SK-N-SH (cell line): ENCODE results near the gene TTC28. TPM values are rescaled to one million over a fixed set of nuclear protein-coding genes. Genes with fewer than 3 reads are reported as not detected.

Source experiments
- CTCF ChIA-PET: fragments of 300-600, 350-600 bp; formaldehyde crosslinking; extraction: SDS; loops from one replicate; lab custom pipeline; 2021; lab: Yijun Ruan, JAX
- POLR2A ChIA-PET: fragments of 350-600 bp; sonication (Branson Sonifier 250); formaldehyde crosslinking; extraction: SDS; loops from one replicate; lab custom pipeline; 2020; ENCODE audit warnings: antibody characterized with exemption, inconsistent platforms; lab: Yijun Ruan, JAX
- DNase-seq: peaks from one replicate; pipeline ENCODE4 v3.0.0; 2012
- H2AFZ ChIP-seq: fragments of 200-600 bp; sonication (generic); 2 replicates; pipeline ENCODE4 v1.8.1; 2016; ENCODE audit warnings: antibody characterized with exemption, mild to moderate bottlenecking, low read depth
- H3F3A ChIP-seq: fragments of 200-600 bp; sonication (generic); replicated peaks from 2 replicates; pipeline ENCODE3; 2016; ENCODE audit warnings: antibody characterized with exemption, mild to moderate bottlenecking; ENCODE audit not compliant: insufficient read depth
- H3K27ac ChIP-seq, 2 experiments: fragments of 200-500 bp in 1 of 2; fragments of 200-600 bp in 1 of 2; sonication (Bioruptor generic) in 1 of 2; sonication (generic), shearing (Covaris generic) in 1 of 2; 2 replicates each; pipeline versions ENCODE4 v1.5.1 to v1.6.1; 2014 to 2016; ENCODE audit warnings: low read depth in 2 of 2, inconsistent platforms in 1 of 2, low read length in 1 of 2, mild to moderate bottlenecking in 1 of 2, mixed read lengths in 1 of 2
- H3K27me3 ChIP-seq: fragments of 200-600 bp; sonication (generic), shearing (Covaris generic); 2 replicates; pipeline ENCODE4 v1.6.1; 2016; ENCODE audit warnings: mixed run types; ENCODE audit not compliant: insufficient read depth
- H3K36me3 ChIP-seq, 2 experiments: fragments of 200-500 bp in 1 of 2; fragments of 200-600 bp in 1 of 2; sonication (Bioruptor generic) in 1 of 2; sonication (generic) in 1 of 2; replicated peaks in 1 of 2; 2 replicates each; pipeline versions ENCODE3 to v1.5.1; 2014 to 2016; ENCODE audit warnings: low read length in 1 of 2, mild to moderate bottlenecking in 1 of 2; ENCODE audit not compliant: insufficient read depth in 2 of 2, control insufficient read depth in 1 of 2
- H3K4me1 ChIP-seq, 2 experiments: fragments of 200-500 bp in 1 of 2; fragments of 200-600 bp in 1 of 2; sonication (Bioruptor generic) in 1 of 2; sonication (generic), shearing (Covaris generic) in 1 of 2; 2 replicates each; pipeline versions ENCODE4 v1.5.1 to v1.6.1; 2014 to 2016; ENCODE audit warnings: low read depth in 1 of 2, low read length in 1 of 2, mixed run types in 1 of 2; ENCODE audit not compliant: insufficient read depth in 2 of 2, control insufficient read depth in 1 of 2
- H3K4me2 ChIP-seq: fragments of 200-600 bp; sonication (generic), shearing (Covaris generic); 2 replicates; pipeline ENCODE4 v1.6.1; 2017; ENCODE audit warnings: mixed run types
- H3K4me3 ChIP-seq, 2 experiments: fragments of 200-500 bp in 1 of 2; fragments of 200-600 bp in 1 of 2; sonication (Bioruptor generic) in 1 of 2; sonication (generic), shearing (Covaris generic) in 1 of 2; 2 replicates each; pipeline versions ENCODE4 v1.5.1 to v1.8.1; 2014 to 2016; ENCODE audit warnings: low read depth in 2 of 2, inconsistent platforms in 1 of 2, low read length in 1 of 2, mild to moderate bottlenecking in 1 of 2, mixed read lengths in 1 of 2, moderate library complexity in 1 of 2
- H3K79me2 ChIP-seq: fragments of 200-600 bp; sonication (generic); 2 replicates; pipeline ENCODE4 v1.8.1; 2017; ENCODE audit warnings: mild to moderate bottlenecking; ENCODE audit not compliant: insufficient read depth
- H3K9ac ChIP-seq: fragments of 200-600 bp; sonication (generic); 2 replicates; pipeline ENCODE4 v1.6.1; 2017; ENCODE audit warnings: mixed run types
- H3K9me2 ChIP-seq: fragments of 200-600 bp; sonication (generic); 2 replicates; pipeline ENCODE4 v1.6.1; 2017; ENCODE audit warnings: mixed run types
- H3K9me3 ChIP-seq: fragments of 200-600 bp; sonication (generic); 2 replicates; pipeline ENCODE4 v1.6.1; 2017; ENCODE audit warnings: mixed run types, mild to moderate bottlenecking, moderate library complexity
- H4K20me1 ChIP-seq: fragments of 200-600 bp; sonication (generic); 2 replicates; pipeline ENCODE4 v1.6.1; 2017; ENCODE audit warnings: mild to moderate bottlenecking, mixed run types; ENCODE audit not compliant: insufficient read depth
- ELF1 ChIP-seq: IDR thresholded peaks from 2 replicates; pipeline ENCODE4 v1.4.0; 2012
- EZH2phosphoT487 ChIP-seq: fragments of 200-600 bp; sonication (generic); IDR thresholded peaks from 2 replicates; pipeline ENCODE4 v1.6.1; 2017; ENCODE audit warnings: low read depth, mixed run types, mild to moderate bottlenecking, antibody characterized with exemption, moderate library complexity, borderline replicate concordance
- FOXJ3 ChIP-seq: sonication (generic); formaldehyde crosslinking; IDR thresholded peaks from 2 replicates; pipeline ENCODE4 v1.5.1; 2020; ENCODE audit warnings: mild to moderate bottlenecking, missing genetic modification reagents
- FOXM1 ChIP-seq: IDR thresholded peaks from 2 replicates; pipeline ENCODE4 v1.4.0; 2012; ENCODE audit warnings: low read depth, mild to moderate bottlenecking
- GABPA ChIP-seq: IDR thresholded peaks from 2 replicates; pipeline ENCODE4 v1.4.0; 2012; ENCODE audit warnings: low read depth, mild to moderate bottlenecking
- GATA2 ChIP-seq: sonication (generic); formaldehyde crosslinking; IDR thresholded peaks from 2 replicates; pipeline ENCODE4 v1.5.0; 2020; ENCODE audit warnings: mild to moderate bottlenecking, missing genetic modification reagents
- MAX ChIP-seq: IDR thresholded peaks from 2 replicates; pipeline ENCODE4 v1.4.0; 2012; ENCODE audit warnings: low read depth
- PBX3 ChIP-seq: IDR thresholded peaks from 2 replicates; pipeline ENCODE4; 2012
- RCOR1 ChIP-seq: fragments of 150-350 bp; IDR thresholded peaks from 2 replicates; pipeline ENCODE4 v1.6.1; 2017; ENCODE audit warnings: antibody characterized with exemption, low read length
- REST ChIP-seq: IDR thresholded peaks from 2 replicates; pipeline ENCODE4 v1.6.1; 2012; ENCODE audit warnings: mild to moderate bottlenecking, low read depth, low read length, moderate library complexity
- USF2 ChIP-seq: fragments of 150-350 bp; IDR thresholded peaks from 2 replicates; pipeline ENCODE4 v1.6.1; 2017; ENCODE audit warnings: antibody characterized with exemption, low read length, low read depth, borderline replicate concordance
- WGBS: methylation state at CpG from one replicate; pipeline ENCODE4 v1.1.6; 2017; ENCODE audit warnings: low lambda C conversion rate; 5-methylcytosine and 5-hydroxymethylcytosine counted together
- polyA plus RNA-seq, 3 experiments: library from polyadenylated mRNA; depleted of rRNA; stranded (reverse); fragments of >200 nt; gene quantifications; 2 replicates each; pipeline ENCODE4 v1.2.3, GENCODE V29; 2012

The TTC28 gene
- polyA plus RNA-seq, 1 of the 3 experiments (the other 2 are of a cell fraction) = 5.9 TPM

GRCh38 chr22:28186641-28187040, 493.0 kb downstream of the TTC28 start:
- ChIA-PET CTCF (interaction anchor here (1.2 kb wide), 1 partner anchor 63 kb away, joined by 3 read pairs; no protein-coding TSS in a partner anchor), POLR2A (no interaction called here)
- H3K27me3 ChIP-seq = no peaks in the 10 kb centered on the region
- H3K36me3 ChIP-seq = no peaks in the 10 kb centered on the region
- no peaks in the 10 kb centered on the region for H3K9me2 ChIP-seq
- no peak for DNase-seq
- H3K79me2 ChIP-seq = no peaks in the 10 kb centered on the region
- no peak for TF ChIP-seq RCOR1
- no peak for TF ChIP-seq REST
- TF ChIP-seq EZH2phosphoT487 = no peak
- TF ChIP-seq FOXJ3 (CRISPR knock-in tag) = no peak
- no peak for TF ChIP-seq GABPA
- no peak overlapping the region for H3K27ac ChIP-seq
- peaks cover 3% of the 10 kb centered on the region for H3F3A ChIP-seq
- H3K4me3 ChIP-seq = no peak overlapping the region
- H4K20me1 ChIP-seq = no peaks in the 10 kb centered on the region
- peaks cover 8 to 15% of the 10 kb centered on the region in 2 experiments; a peak in 3 of 4 replicates for H3K4me1 ChIP-seq
- no peaks in the 10 kb centered on the region for H3K9me3 ChIP-seq
- no peak overlapping the region for H3K9ac ChIP-seq
- H2AFZ ChIP-seq = no peak overlapping the region
- no peak overlapping the region for H3K4me2 ChIP-seq
- WGBS = 95% methylated on average over 3 of the region's 3 CpGs

GRCh38 chr22:28185130-28185529, 494.5 kb downstream of the TTC28 start:
- peaks cover 3% of the 10 kb centered on the region for H3F3A ChIP-seq
- no peaks in the 10 kb centered on the region for H3K27me3 ChIP-seq
- WGBS = 96% methylated on average over 4 of the region's 4 CpGs
- DNase-seq = no peak
- H3K4me3 ChIP-seq = no peak overlapping the region
- TF ChIP-seq ELF1 (no peak), PBX3 (no peak), FOXM1 (no peak), USF2 (no peak), GATA2 (no peak), MAX (no peak)
- ChIA-PET CTCF (interaction anchor here (0.7 to 2.9 kb wide), 3 partner anchors 72 to 165 kb away, joined by 3 to 11 read pairs (median 3); no protein-coding TSS in a partner anchor), POLR2A (no interaction called here)
- no peaks in the 10 kb centered on the region for H3K36me3 ChIP-seq
- H3K79me2 ChIP-seq = no peaks in the 10 kb centered on the region
- no peaks in the 10 kb centered on the region for H3K9me2 ChIP-seq
- H3K9ac ChIP-seq = no peak overlapping the region
- H4K20me1 ChIP-seq = no peaks in the 10 kb centered on the region
- H2AFZ ChIP-seq = no peak overlapping the region
- no peak overlapping the region for H3K27ac ChIP-seq
- H3K4me1 ChIP-seq = peaks cover 15 to 18% of the 10 kb centered on the region in 2 experiments; a peak in 3 of 4 replicates
- no peaks in the 10 kb centered on the region for H3K9me3 ChIP-seq
- no peak overlapping the region for H3K4me2 ChIP-seq
